Stomach (tissue), 4 donors: ENCODE measurements around the gene ITPKC.

Source experiments
- EP300 ChIP-seq: sonication (generic); formaldehyde crosslinking; IDR thresholded peaks from one replicate; pipeline ENCODE4 v1.6.1; 2017; ENCODE audit warnings: antibody characterized with exemption
- POLR2A ChIP-seq, 4 donors: fragments of 450-650 bp; IDR thresholded peaks; one replicate each; pipeline ENCODE4 v1.6.1; 2016; ENCODE audit warnings: antibody characterized with exemption in 4 of 4, control low read depth in 2 of 4, mild to moderate bottlenecking in 1 of 4, moderate library complexity in 1 of 4
- POLR2AphosphoS5 ChIP-seq, 3 donors: sonication (generic); formaldehyde crosslinking; IDR thresholded peaks; one replicate each; pipeline ENCODE4 v1.6.1; 2016; ENCODE audit warnings: antibody characterized with exemption in 3 of 3
- TF ChIP-seq, protein P1 (sequence below), 7 experiments: fragments of 450-650 bp in 4 of 7; fragments of 200-600 bp in 3 of 7; sonication (generic) in 3 of 7; IDR thresholded peaks; one replicate each; pipeline ENCODE4 v1.5.1; 2016 to 2019; ENCODE audit warnings: antibody characterized with exemption in 7 of 7, control low read depth in 2 of 7, mild to moderate bottlenecking in 1 of 7

DNA sequence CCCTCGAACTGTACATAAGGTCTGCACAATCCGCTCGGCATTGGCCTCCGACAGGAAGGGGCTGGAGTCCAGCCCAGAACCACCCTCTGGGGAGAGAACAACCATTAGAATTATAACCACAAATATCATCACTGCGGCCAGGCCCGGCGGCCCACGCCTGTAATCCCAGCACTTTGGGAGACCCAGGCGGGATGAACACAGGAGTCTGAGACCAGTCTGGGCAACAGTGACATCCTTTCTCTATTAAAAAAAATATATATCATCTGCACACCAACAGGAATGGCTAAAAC, 11.6 kb upstream of the ITPKC start:
- TF ChIP-seq EP300, result no peak
- TF ChIP-seq, protein P1, sequence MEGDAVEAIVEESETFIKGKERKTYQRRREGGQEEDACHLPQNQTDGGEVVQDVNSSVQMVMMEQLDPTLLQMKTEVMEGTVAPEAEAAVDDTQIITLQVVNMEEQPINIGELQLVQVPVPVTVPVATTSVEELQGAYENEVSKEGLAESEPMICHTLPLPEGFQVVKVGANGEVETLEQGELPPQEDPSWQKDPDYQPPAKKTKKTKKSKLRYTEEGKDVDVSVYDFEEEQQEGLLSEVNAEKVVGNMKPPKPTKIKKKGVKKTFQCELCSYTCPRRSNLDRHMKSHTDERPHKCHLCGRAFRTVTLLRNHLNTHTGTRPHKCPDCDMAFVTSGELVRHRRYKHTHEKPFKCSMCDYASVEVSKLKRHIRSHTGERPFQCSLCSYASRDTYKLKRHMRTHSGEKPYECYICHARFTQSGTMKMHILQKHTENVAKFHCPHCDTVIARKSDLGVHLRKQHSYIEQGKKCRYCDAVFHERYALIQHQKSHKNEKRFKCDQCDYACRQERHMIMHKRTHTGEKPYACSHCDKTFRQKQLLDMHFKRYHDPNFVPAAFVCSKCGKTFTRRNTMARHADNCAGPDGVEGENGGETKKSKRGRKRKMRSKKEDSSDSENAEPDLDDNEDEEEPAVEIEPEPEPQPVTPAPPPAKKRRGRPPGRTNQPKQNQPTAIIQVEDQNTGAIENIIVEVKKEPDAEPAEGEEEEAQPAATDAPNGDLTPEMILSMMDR (IDR thresholded peaks at IDR 0.05), result no peak
- no peak for TF ChIP-seq POLR2A (IDR thresholded peaks at IDR 0.05)
- TF ChIP-seq POLR2AphosphoS5 (IDR thresholded peaks at IDR 0.05), result no peak
